Measurements from ENCODE around the gene CLPX.

- TF ChIP-seq CTCF (IDR thresholded peaks at IDR 0.05; ENCODE audit: low read length) (no peak), EZH2 (optimal IDR thresholded peaks at IDR 0.05; ENCODE audit: low read depth, low read length) (no peak)
Observed at GRCh38 chr15:65102912-65103311, 82.2 kb downstream of the CLPX start.
